ENCODE data around the gene PDC.

DNA sequence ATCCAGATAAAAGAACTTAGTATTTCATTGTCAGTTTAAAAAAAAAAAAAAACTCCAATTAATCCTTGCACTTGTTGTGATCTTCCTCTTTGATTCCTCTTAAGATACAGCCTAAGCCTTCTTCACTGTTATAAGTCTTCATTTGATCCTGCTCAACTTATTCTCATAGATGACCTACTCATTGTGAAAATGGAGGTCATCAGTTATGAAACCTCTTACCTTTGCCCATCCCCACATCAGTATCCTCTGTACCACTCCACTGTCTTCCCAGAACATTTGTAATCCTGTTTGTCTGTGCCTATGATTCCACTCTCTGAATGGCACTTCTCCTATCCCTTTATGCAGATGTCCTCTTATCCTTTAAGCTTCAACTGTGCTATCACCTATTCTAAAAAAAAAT lies 57.3 kb downstream of the PDC start:
- TF ChIP-seq, protein P1, sequence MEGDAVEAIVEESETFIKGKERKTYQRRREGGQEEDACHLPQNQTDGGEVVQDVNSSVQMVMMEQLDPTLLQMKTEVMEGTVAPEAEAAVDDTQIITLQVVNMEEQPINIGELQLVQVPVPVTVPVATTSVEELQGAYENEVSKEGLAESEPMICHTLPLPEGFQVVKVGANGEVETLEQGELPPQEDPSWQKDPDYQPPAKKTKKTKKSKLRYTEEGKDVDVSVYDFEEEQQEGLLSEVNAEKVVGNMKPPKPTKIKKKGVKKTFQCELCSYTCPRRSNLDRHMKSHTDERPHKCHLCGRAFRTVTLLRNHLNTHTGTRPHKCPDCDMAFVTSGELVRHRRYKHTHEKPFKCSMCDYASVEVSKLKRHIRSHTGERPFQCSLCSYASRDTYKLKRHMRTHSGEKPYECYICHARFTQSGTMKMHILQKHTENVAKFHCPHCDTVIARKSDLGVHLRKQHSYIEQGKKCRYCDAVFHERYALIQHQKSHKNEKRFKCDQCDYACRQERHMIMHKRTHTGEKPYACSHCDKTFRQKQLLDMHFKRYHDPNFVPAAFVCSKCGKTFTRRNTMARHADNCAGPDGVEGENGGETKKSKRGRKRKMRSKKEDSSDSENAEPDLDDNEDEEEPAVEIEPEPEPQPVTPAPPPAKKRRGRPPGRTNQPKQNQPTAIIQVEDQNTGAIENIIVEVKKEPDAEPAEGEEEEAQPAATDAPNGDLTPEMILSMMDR (conservative IDR thresholded peaks at IDR 0.05; ENCODE audit: low read length): no peak
- no peak for TF ChIP-seq EZH2phosphoT487 (IDR thresholded peaks at IDR 0.05; ENCODE audit: borderline replicate concordance)

Data from Loucy (cell line).